Measurements from ENCODE around the gene PLCG2. TPM values are rescaled to one million over a fixed set of nuclear protein-coding genes. Genes with fewer than 3 reads are reported as not detected.
A peak's percentile ranks its signal among the peaks of the same experiment; 100 is the strongest.

The PLCG2 gene
- total RNA-seq, 1 experiment from 2014 or later: 3.5 TPM

DNA sequence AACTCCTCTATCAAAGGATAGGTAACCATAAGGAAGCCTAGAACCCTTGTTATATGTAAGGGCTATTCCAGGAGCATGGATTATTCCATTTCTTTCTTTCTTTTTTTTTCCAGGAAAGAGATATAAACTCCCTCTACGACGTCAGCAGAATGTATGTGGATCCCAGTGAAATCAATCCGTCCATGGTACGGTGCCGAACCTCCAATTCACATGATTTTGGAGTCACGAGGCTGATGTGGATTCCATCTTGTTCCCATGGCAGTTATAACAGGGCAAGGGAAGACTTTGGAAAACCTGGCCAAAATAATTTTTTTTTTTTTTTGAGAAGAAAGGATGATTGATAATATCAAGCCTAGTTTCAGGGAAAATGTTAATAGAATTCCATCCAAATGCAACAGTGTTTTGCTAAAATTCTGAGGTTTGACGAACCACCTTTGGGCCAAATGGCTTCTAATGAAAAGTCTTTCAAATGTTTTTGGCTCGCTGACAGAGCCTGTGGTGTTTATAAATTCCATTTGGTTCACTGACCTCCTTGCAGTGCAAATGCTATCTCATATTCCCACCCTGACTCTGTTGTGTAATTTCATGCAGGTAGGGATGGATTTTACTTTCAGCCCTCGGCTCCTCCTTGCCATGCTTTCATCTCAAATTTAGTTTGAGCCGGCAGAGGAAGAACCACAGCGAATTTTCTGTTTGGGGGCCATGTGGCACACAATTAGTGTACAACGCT, 142.2 kb downstream of the PLCG2 start:
- intact Hi-C loops (cut with micrococcal nuclease): no loop called here
- Histone ChIP-seq H3K27ac (ENCODE audit: low read length) (no peak overlapping the region), H3K9me3 (ENCODE audit: low read length) (no peaks in the 10 kb centered on the region), H3K9ac (ENCODE audit: low read length) (no peak overlapping the region), H3K9me2 (replicated peaks; ENCODE audit: low read length) (no peaks in the 10 kb centered on the region), H3K4me3 (ENCODE audit: low read length) (no peak overlapping the region), H3K4me1 (ENCODE audit: insufficient read depth, low read length) (no peaks in the 10 kb centered on the region), H3K36me3 (ENCODE audit: low read depth, low read length) (no peaks in the 10 kb centered on the region), H3K79me2 (ENCODE audit: low read length) (no peaks in the 10 kb centered on the region), H2AFZ (ENCODE audit: low read length) (no peak overlapping the region), H3K27me3 (ENCODE audit: low read length) (no peaks in the 10 kb centered on the region), H3F3A (ENCODE audit: low read length, unreplicated experiment) (no peaks in the 10 kb centered on the region), H4K20me1 (ENCODE audit: low read length) (no peaks in the 10 kb centered on the region), H3K4me2 (ENCODE audit: low read length) (no peak overlapping the region)
- ChIA-PET POLR2A (ENCODE audit: unreplicated experiment) (no interaction called here), CTCF (no interaction called here)
- no peak for ATAC-seq
- BruUV-seq (replicated peaks): no TSS peak
- no peak for TF ChIP-seq EZH2phosphoT487 (IDR thresholded peaks at IDR 0.05; ENCODE audit: borderline replicate concordance, low read length)
- TF ChIP-seq, protein P1, sequence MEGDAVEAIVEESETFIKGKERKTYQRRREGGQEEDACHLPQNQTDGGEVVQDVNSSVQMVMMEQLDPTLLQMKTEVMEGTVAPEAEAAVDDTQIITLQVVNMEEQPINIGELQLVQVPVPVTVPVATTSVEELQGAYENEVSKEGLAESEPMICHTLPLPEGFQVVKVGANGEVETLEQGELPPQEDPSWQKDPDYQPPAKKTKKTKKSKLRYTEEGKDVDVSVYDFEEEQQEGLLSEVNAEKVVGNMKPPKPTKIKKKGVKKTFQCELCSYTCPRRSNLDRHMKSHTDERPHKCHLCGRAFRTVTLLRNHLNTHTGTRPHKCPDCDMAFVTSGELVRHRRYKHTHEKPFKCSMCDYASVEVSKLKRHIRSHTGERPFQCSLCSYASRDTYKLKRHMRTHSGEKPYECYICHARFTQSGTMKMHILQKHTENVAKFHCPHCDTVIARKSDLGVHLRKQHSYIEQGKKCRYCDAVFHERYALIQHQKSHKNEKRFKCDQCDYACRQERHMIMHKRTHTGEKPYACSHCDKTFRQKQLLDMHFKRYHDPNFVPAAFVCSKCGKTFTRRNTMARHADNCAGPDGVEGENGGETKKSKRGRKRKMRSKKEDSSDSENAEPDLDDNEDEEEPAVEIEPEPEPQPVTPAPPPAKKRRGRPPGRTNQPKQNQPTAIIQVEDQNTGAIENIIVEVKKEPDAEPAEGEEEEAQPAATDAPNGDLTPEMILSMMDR (conservative IDR thresholded peaks at IDR 0.05; ENCODE audit: low read depth, low read length): no peak
- no peak for TF ChIP-seq EZH2 (IDR thresholded peaks at IDR 0.05; ENCODE audit: low read length, unreplicated experiment)
- peak; percentile 4 for DNase-seq

DNA sequence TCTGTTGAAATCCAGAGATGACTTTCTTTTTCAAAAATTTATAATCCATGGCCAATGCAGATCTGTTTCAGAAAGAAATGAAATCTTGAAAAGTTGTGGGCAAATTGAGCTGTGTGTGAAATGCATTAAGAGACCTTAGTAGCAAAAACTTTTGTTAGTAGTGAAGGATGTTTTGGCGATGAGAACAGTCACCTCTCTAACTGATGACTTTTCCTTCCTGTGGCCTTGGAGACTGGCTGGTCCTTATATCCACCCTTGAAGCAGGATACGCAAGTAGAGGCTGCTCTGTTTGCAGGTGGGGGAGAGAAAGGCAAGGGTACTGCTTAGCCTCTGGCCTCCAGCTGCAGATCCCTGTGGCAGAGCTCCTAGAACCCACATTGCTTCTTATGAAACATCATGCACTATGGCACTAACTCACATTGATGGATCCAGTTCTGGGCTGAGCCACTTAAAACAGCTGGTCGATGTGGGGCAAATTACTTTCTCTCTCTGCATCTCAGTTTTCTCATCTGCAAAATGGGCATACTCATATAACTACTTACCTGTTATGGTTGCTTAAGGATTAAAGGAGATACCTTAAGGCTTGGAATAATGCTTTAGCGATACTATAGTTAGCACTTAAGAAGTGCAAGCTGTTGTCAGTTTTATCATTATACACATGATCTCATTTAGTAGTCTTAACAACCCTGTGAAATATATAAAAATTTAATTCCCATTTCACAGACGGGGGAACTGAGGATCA, 142.9 kb downstream of the PLCG2 start:
- Histone ChIP-seq H3K27me3 (ENCODE audit: low read length) (no peaks in the 10 kb centered on the region), H3K27ac (ENCODE audit: low read length) (no peak overlapping the region), H3K9me2 (replicated peaks; ENCODE audit: low read length) (no peaks in the 10 kb centered on the region), H3K4me2 (ENCODE audit: low read length) (no peak overlapping the region), H3K9ac (ENCODE audit: low read length) (no peak overlapping the region), H3K4me3 (ENCODE audit: low read length) (no peak overlapping the region), H3F3A (ENCODE audit: low read length, unreplicated experiment) (no peaks in the 10 kb centered on the region), H4K20me1 (ENCODE audit: low read length) (no peaks in the 10 kb centered on the region), H3K79me2 (ENCODE audit: low read length) (no peaks in the 10 kb centered on the region), H3K36me3 (ENCODE audit: low read depth, low read length) (no peaks in the 10 kb centered on the region), H3K4me1 (ENCODE audit: insufficient read depth, low read length) (no peaks in the 10 kb centered on the region), H2AFZ (ENCODE audit: low read length) (no peak overlapping the region), H3K9me3 (ENCODE audit: low read length) (no peaks in the 10 kb centered on the region)
- POLR2A ChIA-PET (ENCODE audit: unreplicated experiment): no interaction called here
- no peak for TF ChIP-seq EZH2phosphoT487 (IDR thresholded peaks at IDR 0.05; ENCODE audit: borderline replicate concordance, low read length)
- TF ChIP-seq, protein P1 (conservative IDR thresholded peaks at IDR 0.05; ENCODE audit: low read depth, low read length): no peak
- no peak for TF ChIP-seq EZH2 (IDR thresholded peaks at IDR 0.05; ENCODE audit: low read length, unreplicated experiment)
- DNase-seq (no peak), ATAC-seq (no peak)
- no TSS peak for BruUV-seq (replicated peaks)
- intact Hi-C loops (cut with micrococcal nuclease): no loop called here
- CTCF ChIA-PET: no interaction called here

GRCh38 chr16:81923296-81923695, 144.2 kb downstream of the PLCG2 start:
- no peak for ATAC-seq
- no peak overlapping the region for H2AFZ ChIP-seq (ENCODE audit: low read length)
- no peaks in the 10 kb centered on the region for H3K9me3 ChIP-seq (ENCODE audit: low read length)
- no peaks in the 10 kb centered on the region for H3K9me2 ChIP-seq (replicated peaks; ENCODE audit: low read length)
- no TSS peak for BruUV-seq (replicated peaks)
- H3K4me1 ChIP-seq (ENCODE audit: insufficient read depth, low read length): no peaks in the 10 kb centered on the region
- H3K27ac ChIP-seq (ENCODE audit: low read length): no peak overlapping the region
- ChIA-PET CTCF (no interaction called here), POLR2A (ENCODE audit: unreplicated experiment) (no interaction called here)
- H3K27me3 ChIP-seq (ENCODE audit: low read length): no peaks in the 10 kb centered on the region
- no peak overlapping the region for H3K4me3 ChIP-seq (ENCODE audit: low read length)
- H3K4me2 ChIP-seq (ENCODE audit: low read length): no peak overlapping the region
- H3K36me3 ChIP-seq (ENCODE audit: low read depth, low read length): no peaks in the 10 kb centered on the region
- no peak for DNase-seq
- no peak overlapping the region for H3K9ac ChIP-seq (ENCODE audit: low read length)
- intact Hi-C loops (cut with micrococcal nuclease): no loop called here
- no peaks in the 10 kb centered on the region for H3F3A ChIP-seq (ENCODE audit: low read length, unreplicated experiment)
- no peaks in the 10 kb centered on the region for H4K20me1 ChIP-seq (ENCODE audit: low read length)
- no peaks in the 10 kb centered on the region for H3K79me2 ChIP-seq (ENCODE audit: low read length)
- TF ChIP-seq EZH2phosphoT487 (IDR thresholded peaks at IDR 0.05; ENCODE audit: borderline replicate concordance, low read length) (no peak), EZH2 (IDR thresholded peaks at IDR 0.05; ENCODE audit: low read length, unreplicated experiment) (no peak)
- TF ChIP-seq, protein P1 (conservative IDR thresholded peaks at IDR 0.05; ENCODE audit: low read depth, low read length): no peak
